Psoas muscle (tissue), 8 donors: ENCODE measurements around the gene ZNF598. TPM values are rescaled to one million over a fixed set of nuclear protein-coding genes. Genes with fewer than 3 reads are reported as not detected.

Experiments
- ATAC-seq, 4 donors: fragments of 200-7000 bp; cut with Tn5 transposase; one replicate each; pipeline ENCODE4 v1.9.1; 2020; ENCODE audit warnings: moderate library complexity in 3 of 4, mild to moderate bottlenecking in 2 of 4
- DNase-seq, 2 donors: peaks; one replicate each; pipeline ENCODE4 v3.0.0-alpha.2; 2020
- H3K27ac ChIP-seq: fragments of 200-600 bp; one replicate; pipeline ENCODE4 v1.8.0; 2022
- H3K27me3 ChIP-seq, 3 donors: fragments of 200-600 bp in 1 of 3; one replicate each; pipeline versions ENCODE4 v1.6.1 to v1.8.0; 2013 to 2022; ENCODE audit warnings: low read length in 2 of 3, mild to moderate bottlenecking in 2 of 3, moderate library complexity in 1 of 3; ENCODE audit not compliant: insufficient read depth in 3 of 3
- H3K36me3 ChIP-seq, 2 donors: fragments of 200-600 bp in 1 of 2; one replicate each; pipeline versions ENCODE4 v1.6.1 to v1.8.0; 2013 to 2022; ENCODE audit warnings: low read depth in 1 of 2, mild to moderate bottlenecking in 1 of 2, moderate library complexity in 1 of 2; ENCODE audit not compliant: insufficient read depth in 1 of 2
- H3K4me1 ChIP-seq: fragments of 200-600 bp; one replicate; pipeline ENCODE4 v1.8.0; 2022
- H3K4me3 ChIP-seq: fragments of 200-600 bp; one replicate; pipeline ENCODE4 v1.8.0; 2022; ENCODE audit warnings: mild to moderate bottlenecking
- H3K9me3 ChIP-seq: fragments of 200-600 bp; one replicate; pipeline ENCODE4 v1.8.0; 2022
- WGBS, 3 donors: extraction: QIAGEN DNeasy Blood & Tissue Kit; methylation state at CpG; one replicate each; pipeline versions ENCODE4 v1.1.6 to v1.1.7; 2013; 5-methylcytosine and 5-hydroxymethylcytosine counted together
- intact Hi-C, 2 donors: fragments of 100-400 bp; cut with DNase I; formaldehyde crosslinking; loops; one replicate each; pipeline versions ENCODE4 v1.11.0 to v1.14.2; 2022
- polyA plus RNA-seq, 3 donors: library from polyadenylated mRNA; stranded (reverse); fragments of 200-250 nt; gene quantifications; one replicate each; pipeline ENCODE4 v1.2.3, GENCODE V29; 2013
- total RNA-seq, 4 donors: library from RNA; stranded (reverse); fragmentation: NEBNext Ultra II Directional in 2 of 4; extraction: Animal tissue kit (Norgen Biotek cat#: 25700) in 2 of 4; gene quantifications; one replicate each; pipeline versions ENCODE4 v1.2.1 to v1.2.4, GENCODE V29; 2021 to 2023
- TF ChIP-seq, protein P1 (sequence below): fragments of 200-600 bp; IDR thresholded peaks from one replicate; pipeline ENCODE4 v1.8.0; 2022; ENCODE audit warnings: antibody characterized with exemption
- donor health status: healthy with polysubstance abuse.
- donor health status: DM: no; HTN: no; CAD: no; lungs with moderate emphysema.
- donor health status: Bipolar disorder and iron deficiency.
- donor health status: healthy.
- donor health status: DM: yes; HTN: yes; CAD: no.
- donor health status: DM: no; HTN: no; CAD: no.
- donor health status: DM: no; HTN: no; CAD: no.
- donor health status: DM: yes; HTN: yes; CAD: no.

Gene ZNF598
- total and polyA plus RNA-seq, 7 donors: 27.4 to 58.8 (median 46.0) TPM

DNA sequence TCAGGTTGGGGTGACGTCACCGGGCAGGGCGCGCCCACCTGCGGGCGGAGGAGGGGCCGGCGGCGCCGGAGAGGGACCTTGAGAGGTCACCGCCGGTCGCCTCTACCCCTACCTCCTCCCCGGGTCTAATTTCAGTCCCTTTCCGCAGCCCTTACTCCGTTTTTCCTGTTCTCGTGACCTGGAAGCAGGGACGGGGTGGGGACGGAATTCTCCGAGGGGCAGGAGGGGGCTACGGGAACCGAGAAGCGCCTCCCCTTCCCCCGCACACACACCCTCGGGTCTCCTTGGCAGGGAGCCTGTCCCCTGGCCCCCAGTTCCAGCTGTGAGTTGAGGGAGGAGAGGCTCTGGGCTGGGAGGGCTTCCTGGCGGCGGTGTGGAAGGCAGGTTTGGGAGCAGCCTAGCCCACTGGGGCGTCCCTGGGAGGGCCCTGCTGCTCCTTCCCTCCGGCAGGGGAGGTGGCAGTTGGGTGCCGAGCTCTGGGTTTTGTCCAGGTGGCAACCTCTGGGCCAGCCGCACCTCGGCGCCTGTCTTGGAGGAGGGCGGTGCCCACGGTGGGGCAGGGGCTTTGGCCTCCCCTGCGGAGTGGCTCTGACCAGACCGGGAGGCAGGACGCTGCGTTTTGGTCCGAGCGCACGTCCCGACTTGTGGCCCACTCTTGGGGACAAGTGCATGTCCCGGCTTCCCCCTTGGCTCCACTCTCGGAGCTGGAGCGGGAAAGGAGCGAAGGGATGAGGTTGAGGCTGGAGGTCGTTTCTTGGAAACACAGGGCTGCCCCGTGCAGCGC lies 19.1 kb downstream of the ZNF598 start:
- Histone ChIP-seq H3K27me3 (peaks cover 0 to 34% (median 20%) of the 10 kb centered on the region in 3 donors), H3K27ac (no peak overlapping the region), H3K9me3 (no peaks in the 10 kb centered on the region), H3K4me1 (peaks cover 13% of the 10 kb centered on the region), H3K4me3 (peak overlapping the region; percentile 1), H3K36me3 (peaks cover 4 to 18% of the 10 kb centered on the region in 2 donors)
- ATAC-seq (no peak), DNase-seq (no peak)
- TF ChIP-seq, protein P1, sequence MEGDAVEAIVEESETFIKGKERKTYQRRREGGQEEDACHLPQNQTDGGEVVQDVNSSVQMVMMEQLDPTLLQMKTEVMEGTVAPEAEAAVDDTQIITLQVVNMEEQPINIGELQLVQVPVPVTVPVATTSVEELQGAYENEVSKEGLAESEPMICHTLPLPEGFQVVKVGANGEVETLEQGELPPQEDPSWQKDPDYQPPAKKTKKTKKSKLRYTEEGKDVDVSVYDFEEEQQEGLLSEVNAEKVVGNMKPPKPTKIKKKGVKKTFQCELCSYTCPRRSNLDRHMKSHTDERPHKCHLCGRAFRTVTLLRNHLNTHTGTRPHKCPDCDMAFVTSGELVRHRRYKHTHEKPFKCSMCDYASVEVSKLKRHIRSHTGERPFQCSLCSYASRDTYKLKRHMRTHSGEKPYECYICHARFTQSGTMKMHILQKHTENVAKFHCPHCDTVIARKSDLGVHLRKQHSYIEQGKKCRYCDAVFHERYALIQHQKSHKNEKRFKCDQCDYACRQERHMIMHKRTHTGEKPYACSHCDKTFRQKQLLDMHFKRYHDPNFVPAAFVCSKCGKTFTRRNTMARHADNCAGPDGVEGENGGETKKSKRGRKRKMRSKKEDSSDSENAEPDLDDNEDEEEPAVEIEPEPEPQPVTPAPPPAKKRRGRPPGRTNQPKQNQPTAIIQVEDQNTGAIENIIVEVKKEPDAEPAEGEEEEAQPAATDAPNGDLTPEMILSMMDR: no peak
- intact Hi-C loops: no loop called here
- WGBS, 3 donors: 2 to 5% (median 4%) methylated on average over 31 to 50 of the region's 50 CpGs

DNA sequence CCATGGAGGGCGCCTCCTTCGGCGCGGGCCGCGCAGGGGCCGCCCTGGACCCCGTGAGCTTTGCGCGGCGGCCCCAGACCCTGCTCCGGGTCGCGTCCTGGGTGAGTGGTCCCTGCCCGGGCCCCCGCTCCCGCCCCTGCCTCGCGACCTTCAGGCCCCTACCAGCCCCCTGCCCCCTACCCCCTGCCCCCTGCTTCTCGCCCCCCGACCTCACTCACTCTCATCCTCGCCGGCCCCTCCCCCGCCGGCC lies 19.6 kb downstream of the ZNF598 start:
- ATAC-seq (no peak), DNase-seq (no peak)
- intact Hi-C loops: no loop called here
- no peak overlapping the region for H3K4me3 ChIP-seq
- H3K36me3 ChIP-seq: peaks cover 4 to 23% of the 10 kb centered on the region in 2 donors
- peaks cover 18% of the 10 kb centered on the region for H3K4me1 ChIP-seq
- H3K27me3 ChIP-seq: peaks cover 0 to 34% (median 20%) of the 10 kb centered on the region in 3 donors
- TF ChIP-seq, protein P1: no peak
- no peaks in the 10 kb centered on the region for H3K9me3 ChIP-seq
- WGBS, 3 donors: 0 to 2% (median 1%) methylated on average over 7 to 25 of the region's 25 CpGs
- no peak overlapping the region for H3K27ac ChIP-seq

DNA sequence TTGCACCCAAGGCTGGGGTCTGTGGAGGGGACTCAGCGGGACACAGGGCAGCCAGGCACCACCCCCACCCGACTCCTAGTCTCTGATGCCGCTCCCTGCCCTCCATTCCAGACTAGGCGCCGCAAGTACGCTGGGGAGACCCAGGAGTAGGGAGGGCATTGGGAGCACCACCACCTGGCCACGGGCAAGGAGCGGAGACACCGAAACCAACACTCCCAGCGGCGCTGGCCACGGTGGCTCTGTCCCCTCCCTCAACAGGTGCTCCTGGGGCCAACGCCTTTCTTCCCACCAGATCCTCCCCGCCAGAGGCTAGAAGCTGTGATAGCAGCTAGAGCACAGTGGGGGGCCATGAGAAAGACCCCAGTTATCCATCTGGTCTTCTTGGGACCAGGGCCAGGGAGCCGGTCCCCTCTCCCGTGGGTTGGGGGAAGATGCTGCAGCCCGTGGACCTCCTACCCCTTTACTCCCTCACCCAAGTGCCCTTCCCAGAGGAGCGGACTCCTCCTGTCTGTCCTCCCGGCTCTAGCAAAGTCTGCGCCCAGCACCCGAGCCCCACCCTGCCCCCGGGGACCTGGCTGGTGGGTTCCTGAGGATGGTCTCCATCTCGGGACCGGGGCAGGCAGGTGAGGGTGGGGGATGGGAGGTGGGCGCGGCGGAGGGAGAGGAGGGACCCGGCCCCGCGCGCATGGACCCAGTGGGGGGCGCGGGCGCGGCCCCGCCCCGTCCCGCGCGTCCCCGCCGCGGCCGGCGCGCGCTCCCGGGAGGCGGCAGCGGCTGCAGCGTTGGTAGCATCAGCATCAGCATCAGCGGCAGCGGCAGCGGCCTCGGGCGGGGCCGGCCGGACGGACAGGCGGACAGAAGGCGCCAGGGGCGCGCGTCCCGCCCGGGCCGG lies 20.2 kb downstream of the ZNF598 start, which contains the start of gene SYNGR3:
Gene SYNGR3, plus strand, starts transcription at position 762 of the 892 bp plus-strand sequence. CDS start 133 bp downstream, outside the sequence.
- H3K4me1 ChIP-seq: peaks cover 24% of the 10 kb centered on the region
- H3K27me3 ChIP-seq: peaks cover 0 to 34% (median 20%) of the 10 kb centered on the region in 3 donors
- no peak within 1 kb of the TSS for H3K27ac ChIP-seq
- WGBS, 3 donors: 4 to 9% (median 8%) methylated on average over 21 to 67 of the region's 67 CpGs
- H3K9me3 ChIP-seq: no peaks in the 10 kb centered on the region
- intact Hi-C loops: no loop called here
- TF ChIP-seq, protein P1: no peak
- peak within 1 kb of the TSS; percentile 1 for H3K4me3 ChIP-seq
- DNase-seq (no peak), ATAC-seq (no peak)
- H3K36me3 ChIP-seq: peaks cover 4 to 24% of the 10 kb centered on the region in 2 donors

DNA sequence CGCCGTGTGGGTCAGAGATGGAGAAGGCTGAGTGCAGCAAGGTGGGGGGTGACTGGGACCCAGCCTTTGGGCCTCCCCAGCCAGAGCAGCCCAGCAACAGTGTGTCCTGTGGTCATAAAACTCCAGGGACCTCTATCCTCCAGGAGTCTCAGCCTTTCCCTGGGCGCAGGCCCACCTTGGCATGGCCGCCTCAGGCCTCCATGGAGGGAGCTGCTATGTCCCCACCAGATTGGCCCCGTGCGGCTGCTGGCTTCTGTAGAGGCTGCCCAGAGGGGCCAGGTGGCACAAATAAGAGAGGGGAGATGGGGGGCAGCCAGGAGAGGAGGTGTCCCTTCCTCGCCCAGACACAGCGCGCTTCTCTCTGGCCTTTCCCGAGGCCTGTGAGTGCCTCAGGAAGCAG lies 22.4 kb downstream of the ZNF598 start:
- no peak overlapping the region for H3K27ac ChIP-seq
- H3K4me1 ChIP-seq: peaks cover 32% of the 10 kb centered on the region
- H3K9me3 ChIP-seq: no peaks in the 10 kb centered on the region
- TF ChIP-seq, protein P1: no peak
- no peak overlapping the region for H3K4me3 ChIP-seq
- peaks cover 4 to 24% of the 10 kb centered on the region in 2 donors for H3K36me3 ChIP-seq
- ATAC-seq: no peak
- no peak for DNase-seq
- intact Hi-C loops: no loop called here
- 85 to 92% (median 90%) methylated on average over 10 of the region's 10 CpGs for WGBS, 3 donors
- H3K27me3 ChIP-seq: peaks cover 0 to 34% (median 20%) of the 10 kb centered on the region in 3 donors
